Ureter (tissue), 1 donor: ENCODE results near the gene NOLC1. TPM values are rescaled to one million over a fixed set of nuclear protein-coding genes. Genes with fewer than 3 reads are reported as not detected.

Experiments
- DNase-seq: peaks from one replicate; pipeline ENCODE4 v3.0.0-alpha.2; 2020; ENCODE audit warnings: low spot score
- total RNA-seq: library from RNA; stranded (reverse); gene quantifications from one replicate; pipeline ENCODE4 v1.2.4, GENCODE V29; 2023
- donor health status: DM: yes; HTN: yes; CAD: no.

Gene NOLC1
- total RNA-seq: 92.1 TPM

DNA sequence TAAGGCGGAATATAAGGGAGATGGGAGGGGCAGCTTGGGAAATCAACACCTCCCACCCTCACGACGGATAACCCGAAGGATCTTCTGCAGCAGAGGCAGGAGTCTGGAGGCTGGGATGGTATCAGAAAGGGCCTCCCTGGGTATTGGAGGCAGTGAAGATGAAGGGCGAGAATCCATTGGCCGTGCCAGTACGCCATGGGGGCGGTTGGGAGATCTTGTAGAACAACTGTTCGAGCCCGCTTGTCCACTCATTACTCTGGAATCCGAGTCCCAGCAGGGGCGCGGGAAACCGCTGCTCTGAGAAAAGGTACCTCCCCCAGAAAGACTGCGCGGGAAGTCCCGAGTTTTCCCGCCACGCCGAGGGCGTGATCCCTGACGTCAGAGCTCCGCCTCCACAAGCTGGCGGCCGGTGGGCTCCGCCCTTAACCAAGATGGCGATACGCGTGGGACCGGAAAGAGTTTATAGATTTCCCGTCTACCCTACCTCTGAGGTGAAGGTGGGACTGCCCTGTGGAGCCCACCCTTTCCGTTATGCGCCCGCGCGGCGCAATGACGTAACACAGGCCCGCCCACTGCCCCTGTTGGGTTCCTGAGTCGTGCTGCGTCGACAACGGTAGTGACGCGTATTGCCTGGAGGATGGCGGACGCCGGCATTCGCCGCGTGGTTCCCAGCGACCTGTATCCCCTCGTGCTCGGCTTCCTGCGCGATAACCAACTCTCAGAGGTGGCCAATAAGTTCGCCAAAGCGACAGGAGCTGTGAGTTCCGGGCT, at the start of gene NOLC1:
Gene NOLC1 (plus strand): TSS at position 616 of the 771 bp plus-strand sequence. CDS start 22 bp downstream, at position 638.
- peak; percentile 99 for DNase-seq

DNA sequence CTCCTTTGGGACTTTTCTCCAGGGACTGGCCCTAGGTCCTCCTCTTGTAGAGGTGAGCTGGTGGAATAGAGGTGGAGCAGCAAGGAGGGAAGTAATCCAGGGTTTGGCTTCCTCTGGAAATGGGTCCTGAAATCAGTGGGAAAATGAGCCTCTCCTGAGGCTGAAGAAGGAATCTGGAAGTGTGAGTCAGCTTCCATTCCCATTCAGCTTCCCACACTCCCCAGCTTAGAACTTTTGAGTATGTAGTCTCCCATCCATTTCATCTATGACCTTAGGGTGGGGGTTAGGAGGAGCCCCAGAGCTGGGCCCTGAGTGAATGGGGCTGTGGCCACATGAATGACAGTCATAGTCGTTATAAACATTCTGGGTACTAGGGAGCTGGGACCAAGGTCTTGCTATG, 49.8 kb upstream of the NOLC1 start:
- no peak for DNase-seq

GRCh38 chr10:102106998-102107397, 45.2 kb upstream of the NOLC1 start:
- DNase-seq: no peak

DNA sequence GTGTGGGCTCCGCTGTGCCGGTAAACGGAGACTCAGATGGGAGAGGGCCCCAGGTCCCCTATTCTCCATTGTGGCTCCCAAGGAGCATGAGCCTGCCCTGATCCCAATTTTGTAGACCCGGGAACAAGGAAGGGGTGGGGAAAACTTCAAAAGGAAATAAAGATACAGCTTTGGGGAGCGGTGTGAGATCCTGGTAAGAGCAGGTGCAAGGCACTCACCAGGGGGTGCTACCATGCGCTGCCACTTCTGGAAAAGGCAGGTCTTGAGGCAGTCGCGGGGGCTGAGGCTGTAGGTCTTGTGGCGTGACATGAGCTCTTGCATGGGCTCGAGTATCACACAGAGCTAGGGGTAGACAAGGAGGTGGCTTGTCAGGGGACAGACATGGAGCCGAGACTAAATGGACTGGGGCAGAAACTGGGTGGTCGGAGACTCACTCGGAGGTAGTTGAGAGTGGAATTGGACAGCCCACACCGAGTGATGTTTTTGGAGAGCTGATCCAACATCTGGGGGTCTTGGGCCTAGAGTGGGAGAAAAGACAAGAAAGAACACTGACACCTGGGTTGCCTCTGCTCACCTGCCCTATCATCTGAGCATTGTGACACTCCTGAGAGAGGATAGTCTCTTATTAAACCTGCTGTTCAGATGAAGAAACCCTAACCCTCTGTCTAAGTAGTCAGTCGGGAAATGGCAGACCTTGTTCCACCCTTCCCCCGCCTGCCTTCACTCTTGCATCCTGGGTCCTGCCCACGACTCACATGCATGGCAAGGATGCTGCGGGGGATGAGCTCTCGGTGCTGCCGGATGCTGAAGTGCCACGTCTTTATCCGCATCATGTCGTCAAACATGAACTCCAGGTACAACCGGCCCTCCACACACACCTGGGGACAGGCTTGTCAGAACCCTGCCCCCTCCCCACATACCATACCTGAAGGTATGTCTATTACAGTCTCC, 42.7 kb upstream of the NOLC1 start:
- DNase-seq: no peak

DNA sequence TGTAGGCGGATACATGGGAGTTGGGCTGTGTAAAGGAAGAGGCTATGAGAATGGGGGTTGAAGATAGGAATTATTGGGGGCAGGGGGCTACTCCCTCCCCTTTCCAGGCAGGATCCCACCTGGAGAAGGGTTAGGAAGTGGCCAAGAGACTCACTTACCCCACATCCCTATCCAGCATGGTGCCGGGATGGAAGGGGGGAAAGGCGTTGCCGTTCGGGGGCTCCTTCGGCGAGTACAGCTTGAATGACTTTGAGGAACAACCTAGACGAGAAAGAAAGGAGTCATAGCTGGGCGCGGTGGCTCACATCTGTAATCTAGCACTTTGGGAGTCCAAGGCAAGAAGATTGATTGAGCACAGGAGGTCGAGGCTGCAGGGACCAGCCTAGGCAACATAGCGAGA, 40.9 kb upstream of the NOLC1 start:
- no peak for DNase-seq

- no peak for DNase-seq
These were observed 39.9 kb upstream of the NOLC1 start for GRCh38 chr10:102112210-102112817.

- peak; percentile 64 for DNase-seq
These were observed 38.8 kb upstream of the NOLC1 start for GRCh38 chr10:102113261-102113955.

GRCh38 chr10:102113956-102114857, 38.0 kb upstream of the NOLC1 start:
- DNase-seq: no peak

- DNase-seq: peak; percentile 94
These were observed 37.1 kb upstream of the NOLC1 start for GRCh38 chr10:102114861-102115618.

GRCh38 chr10:102115775-102116174, 36.4 kb upstream of the NOLC1 start:
- DNase-seq: no peak

GRCh38 chr10:102116656-102117055, 35.5 kb upstream of the NOLC1 start:
- DNase-seq: no peak

- peak; percentile 89 for DNase-seq
These were observed 34.6 kb upstream of the NOLC1 start for GRCh38 chr10:102117391-102118159.

GRCh38 chr10:102118867-102119266, 33.3 kb upstream of the NOLC1 start:
- peak; percentile 61 for DNase-seq

DNA sequence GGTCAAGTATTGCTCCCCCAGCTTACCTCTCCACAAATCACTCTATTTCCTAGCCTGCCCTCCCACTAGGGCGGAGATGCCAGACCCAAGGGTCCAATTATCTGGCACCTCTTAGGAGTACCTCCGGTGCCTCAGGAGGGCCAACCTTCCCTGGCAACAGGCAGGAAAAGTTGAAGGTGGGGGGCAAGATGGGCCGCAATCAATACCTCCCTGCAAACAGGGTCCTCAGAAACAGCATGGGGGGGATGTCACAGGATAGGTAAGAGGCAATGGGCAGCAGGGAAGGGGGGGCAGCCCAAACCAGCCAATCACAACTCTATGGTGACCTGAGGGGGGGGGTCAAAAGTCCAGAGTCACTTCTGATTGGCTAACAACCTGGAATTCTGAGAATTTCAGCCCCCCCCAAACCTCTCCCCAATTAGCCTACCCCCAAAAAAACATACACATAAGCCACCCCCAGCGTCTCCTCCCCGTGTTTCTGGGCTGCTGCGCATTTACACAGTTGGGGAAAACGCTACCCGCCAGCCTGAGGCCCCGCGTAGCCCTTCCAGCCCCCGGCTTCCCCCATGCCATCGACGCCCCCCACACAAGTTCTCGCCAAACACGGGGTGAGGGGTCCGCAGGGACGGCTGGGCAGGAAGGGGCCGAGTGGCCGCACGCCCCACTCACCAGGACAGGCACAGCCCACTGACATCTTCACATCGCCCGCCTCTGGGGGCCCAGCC, 32.6 kb upstream of the NOLC1 start:
- DNase-seq: peak; percentile 86

DNA sequence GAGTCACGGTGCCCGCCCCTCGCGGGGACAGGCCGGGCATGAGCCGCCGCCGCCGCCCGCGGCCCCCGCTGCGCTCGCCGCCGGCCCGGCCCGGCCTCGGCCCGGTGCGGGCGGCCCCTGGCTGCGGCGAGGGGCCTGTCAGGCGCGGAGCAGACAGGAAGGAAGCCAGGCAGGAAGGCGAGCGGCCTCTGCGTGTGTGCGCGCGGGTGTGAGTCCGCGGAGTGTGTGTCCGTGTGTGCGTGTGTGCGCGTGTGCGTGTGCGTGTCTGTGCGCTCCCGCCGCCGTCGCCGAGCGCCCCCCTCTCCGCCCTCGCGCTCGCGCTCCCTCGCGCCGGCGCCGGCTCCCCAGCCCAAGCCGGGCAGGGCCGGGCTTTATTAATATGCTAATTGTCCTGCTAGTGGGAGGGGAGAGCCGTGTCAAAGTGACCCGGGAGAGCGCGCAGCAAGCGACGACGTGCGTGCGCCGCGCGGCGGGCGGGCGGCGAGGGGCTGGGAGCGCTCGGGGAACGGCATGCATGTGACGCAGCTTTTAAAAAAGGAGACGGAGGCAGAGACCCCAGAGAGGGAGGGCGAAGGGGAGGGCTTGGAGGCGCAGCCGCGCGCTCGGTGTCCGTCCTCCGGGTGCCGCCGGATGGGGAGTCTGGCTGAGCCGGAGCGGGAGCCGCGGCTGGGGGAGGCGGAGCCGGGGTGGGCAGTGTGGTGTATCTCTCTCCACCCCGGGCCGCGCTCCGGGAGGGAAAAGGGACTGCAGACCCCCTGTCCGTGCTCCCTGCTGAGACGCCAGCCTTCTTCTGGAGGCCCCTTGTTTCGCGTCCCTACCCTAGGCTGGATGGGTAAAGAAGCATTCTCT, 31.8 kb upstream of the NOLC1 start, which contains the start of gene LDB1:
Gene LDB1 (minus strand): TSS at position 227 of the 849 bp plus-strand sequence. CDS start 258 bp downstream, outside the sequence.
- DNase-seq: peak; percentile 86

DNA sequence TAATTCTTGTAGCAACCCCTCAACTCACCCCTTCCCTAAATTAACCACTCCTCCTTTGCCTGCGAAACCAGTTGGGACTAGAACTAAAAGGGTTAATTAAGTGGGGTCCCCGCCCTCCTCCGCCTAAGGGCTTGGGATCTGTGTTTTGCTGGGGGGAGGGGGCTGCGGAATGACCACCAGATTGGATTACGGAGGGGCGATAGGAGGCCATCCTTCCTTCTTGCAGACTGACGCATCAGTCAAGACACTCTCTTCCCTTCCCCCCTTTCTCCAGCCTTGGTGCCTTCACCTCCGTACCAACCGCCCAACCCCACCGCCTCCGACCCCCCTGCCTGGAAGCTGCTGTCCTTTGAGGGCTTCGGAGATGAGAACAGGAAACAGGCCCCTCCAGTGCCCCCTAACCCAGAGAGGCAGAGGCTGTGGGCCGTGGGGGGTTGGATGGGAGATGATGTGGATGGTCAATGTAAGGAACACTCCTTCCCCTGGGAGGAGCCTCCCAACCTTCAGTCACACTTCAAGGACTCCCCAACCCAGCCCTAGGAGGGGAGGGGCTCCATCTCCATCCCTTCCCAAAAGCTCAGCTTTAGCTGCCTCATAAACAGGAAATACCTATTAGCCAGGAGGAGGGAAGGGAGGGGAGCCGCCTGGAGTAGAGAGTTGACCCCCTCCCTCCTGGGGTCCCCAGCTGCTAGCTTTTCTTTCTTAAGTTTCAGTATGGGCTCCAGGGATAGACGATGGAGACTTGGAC, 31.0 kb upstream of the NOLC1 start:
- peak; percentile 85 for DNase-seq
